OCI-LY7 (cell line): ENCODE measurements around the gene SGMS1. TPM values are rescaled to one million over a fixed set of nuclear protein-coding genes. Genes with fewer than 3 reads are reported as not detected.
"Not testable (repeated sequence)": the region's sequence is repeated elsewhere in the genome, so short reads cannot be mapped to it uniquely, and the experiment has no call there.

Experiments
- BruUV-seq: library from RNA; stranded (reverse); fragments of 400-500 nt; replicated peaks from 2 replicates; lab custom pipeline; 2021; lab: Mats Ljungman, UMichigan
- CTCF ChIA-PET: fragments of 300-600 bp; sonication (Branson Sonifier 250); formaldehyde crosslinking; loops from one replicate; lab custom pipeline; 2022; ENCODE audit warnings: antibody characterized with exemption; ENCODE audit not compliant: unreplicated experiment; lab: Charles Lee
- POLR2A ChIA-PET: fragments of 300-600 bp; sonication (Branson Sonifier 250); formaldehyde crosslinking; loops from one replicate; lab custom pipeline; 2022; ENCODE audit warnings: antibody characterized with exemption; lab: Charles Lee
- DNase-seq: peaks from one replicate; pipeline ENCODE4 v3.0.0-alpha.2; 2015; ENCODE audit warnings: low spot score
- H2AFZ ChIP-seq: fragments of 200-600 bp; sonication (generic), shearing (Covaris generic); 2 replicates; pipeline ENCODE4 v1.6.1; 2014; ENCODE audit warnings: mild to moderate bottlenecking, antibody characterized with exemption, low read length, moderate library complexity
- H3K27ac ChIP-seq: fragments of 200-600 bp; sonication (generic); 2 replicates; pipeline ENCODE4 v1.5.1; 2014; ENCODE audit warnings: mixed run types, low read depth, mild to moderate bottlenecking, moderate library complexity, low read length, inconsistent platforms; ENCODE audit not compliant: poor library complexity, severe bottlenecking
- H3K36me3 ChIP-seq: fragments of 200-600 bp; sonication (generic); 2 replicates; pipeline ENCODE4 v1.6.1; 2014; ENCODE audit warnings: mild to moderate bottlenecking, antibody characterized with exemption, low read length, moderate library complexity, mixed read lengths; ENCODE audit not compliant: insufficient read depth
- H3K4me1 ChIP-seq: fragments of 200-600 bp; sonication (generic); 2 replicates; pipeline ENCODE4 v1.5.1; 2014; ENCODE audit warnings: mild to moderate bottlenecking, low read length; ENCODE audit not compliant: insufficient read depth, poor library complexity, severe bottlenecking
- H3K4me2 ChIP-seq: fragments of 200-600 bp; sonication (generic); 2 replicates; pipeline ENCODE4 v1.6.1; 2014; ENCODE audit warnings: mild to moderate bottlenecking, low read length
- H3K4me3 ChIP-seq: fragments of 200-600 bp; sonication (generic); 2 replicates; pipeline ENCODE4 v1.5.1; 2014; ENCODE audit warnings: mild to moderate bottlenecking, low read depth, low read length; ENCODE audit not compliant: poor library complexity, severe bottlenecking
- H3K79me2 ChIP-seq: fragments of 200-600 bp; sonication (generic); 2 replicates; pipeline ENCODE4 v1.6.1; 2016; ENCODE audit warnings: low read depth, mild to moderate bottlenecking, low read length, moderate library complexity, mixed read lengths; ENCODE audit not compliant: insufficient read depth
- H3K9me2 ChIP-seq: fragments of 200-600 bp; sonication (generic); 2 replicates; pipeline ENCODE4 v1.6.1; 2016; ENCODE audit warnings: mild to moderate bottlenecking, low read length, mixed read lengths; ENCODE audit not compliant: insufficient read depth
- H3K9me3 ChIP-seq: fragments of 200-600 bp; sonication (generic); 2 replicates; pipeline ENCODE4 v1.6.1; 2014; ENCODE audit warnings: mild to moderate bottlenecking, mixed run types, low read length, mixed read lengths
- H4K20me1 ChIP-seq: fragments of 200-600 bp; sonication (generic); 2 replicates; pipeline ENCODE4 v1.6.1; 2014; ENCODE audit warnings: mild to moderate bottlenecking, antibody characterized with exemption, low read length, moderate library complexity, mixed read lengths; ENCODE audit not compliant: insufficient read depth
- EZH2phosphoT487 ChIP-seq: fragments of 200-600 bp; sonication (generic); IDR thresholded peaks from 2 replicates; pipeline ENCODE4 v1.6.1; 2018; ENCODE audit warnings: low read depth, borderline replicate concordance, mild to moderate bottlenecking, mixed run types, antibody characterized with exemption, low read length, moderate library complexity, mixed read lengths
- intact Hi-C: fragments of 100-400 bp; cut with micrococcal nuclease; formaldehyde crosslinking; loops from one replicate; pipeline ENCODE4 v1.10.0; 2022; ENCODE audit not compliant: unreplicated experiment
- total RNA-seq, 2 experiments: library from RNA; depleted of rRNA in 1 of 2; stranded (reverse); fragments of >200 nt in 1 of 2; shearing (Covaris generic) in 1 of 2; gene quantifications; 2 replicates each; pipeline ENCODE4 v1.2.3, GENCODE V29; 2014 to 2022
- TF ChIP-seq, protein P1 (sequence below): fragments of 200-600 bp; sonication (generic); conservative IDR thresholded peaks from 2 replicates; pipeline ENCODE4 v1.5.1; 2014; ENCODE audit warnings: mild to moderate bottlenecking, antibody characterized with exemption, low read length, moderate library complexity, mixed read lengths

Gene SGMS1
- total RNA-seq, 2 experiments from 2014 or later: 45.4 to 57.5 TPM

DNA sequence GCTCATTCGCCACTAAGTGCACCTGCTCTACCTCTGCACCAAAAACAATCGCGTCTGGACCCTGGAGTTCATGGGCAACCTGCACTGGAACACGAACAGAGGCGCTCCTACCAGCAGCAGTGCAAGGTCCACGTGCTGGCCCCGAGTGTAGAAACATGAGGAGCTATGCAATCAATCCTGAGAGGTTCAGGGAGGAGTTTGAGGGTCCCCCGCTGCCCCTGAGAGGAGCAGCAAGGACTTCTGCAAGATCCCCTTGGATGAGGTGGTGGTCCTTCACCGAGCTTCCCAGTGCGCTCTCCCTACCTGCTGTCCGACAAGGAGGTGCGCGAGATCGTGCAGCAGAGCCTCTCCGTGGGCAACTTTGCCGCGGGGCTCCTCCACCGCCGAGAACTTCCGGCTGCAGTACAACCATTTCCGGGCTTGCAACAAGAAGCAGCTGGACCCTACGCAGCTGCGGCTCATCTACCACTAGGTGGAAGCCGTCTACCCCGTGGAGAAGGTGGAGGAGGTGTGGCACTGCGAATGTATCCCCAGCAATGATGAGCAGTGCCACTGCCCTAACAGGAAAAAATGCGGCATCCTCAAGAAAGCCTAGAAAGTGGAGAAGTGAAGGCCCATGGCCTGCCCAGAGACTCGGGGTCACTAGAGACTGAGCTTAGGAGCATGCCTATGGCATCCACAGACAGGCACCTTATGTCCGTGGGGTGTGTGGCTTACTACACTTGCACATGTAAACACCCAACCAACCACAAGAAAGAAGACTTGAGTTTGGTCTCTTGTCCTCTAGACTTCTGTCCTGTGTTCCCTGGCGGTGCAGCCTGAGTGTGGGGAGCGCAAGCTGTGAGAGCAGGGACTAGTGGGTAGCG, 36.3 kb upstream of the SGMS1 start:
- TF ChIP-seq, protein P1, sequence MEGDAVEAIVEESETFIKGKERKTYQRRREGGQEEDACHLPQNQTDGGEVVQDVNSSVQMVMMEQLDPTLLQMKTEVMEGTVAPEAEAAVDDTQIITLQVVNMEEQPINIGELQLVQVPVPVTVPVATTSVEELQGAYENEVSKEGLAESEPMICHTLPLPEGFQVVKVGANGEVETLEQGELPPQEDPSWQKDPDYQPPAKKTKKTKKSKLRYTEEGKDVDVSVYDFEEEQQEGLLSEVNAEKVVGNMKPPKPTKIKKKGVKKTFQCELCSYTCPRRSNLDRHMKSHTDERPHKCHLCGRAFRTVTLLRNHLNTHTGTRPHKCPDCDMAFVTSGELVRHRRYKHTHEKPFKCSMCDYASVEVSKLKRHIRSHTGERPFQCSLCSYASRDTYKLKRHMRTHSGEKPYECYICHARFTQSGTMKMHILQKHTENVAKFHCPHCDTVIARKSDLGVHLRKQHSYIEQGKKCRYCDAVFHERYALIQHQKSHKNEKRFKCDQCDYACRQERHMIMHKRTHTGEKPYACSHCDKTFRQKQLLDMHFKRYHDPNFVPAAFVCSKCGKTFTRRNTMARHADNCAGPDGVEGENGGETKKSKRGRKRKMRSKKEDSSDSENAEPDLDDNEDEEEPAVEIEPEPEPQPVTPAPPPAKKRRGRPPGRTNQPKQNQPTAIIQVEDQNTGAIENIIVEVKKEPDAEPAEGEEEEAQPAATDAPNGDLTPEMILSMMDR: peak; percentile 78
- ChIA-PET CTCF (interaction anchor here (1.1 to 1.4 kb wide), 5 partner anchors 10 to 41 kb away, joined by 3 to 6 read pairs (median 4); no protein-coding TSS in a partner anchor), POLR2A (interaction anchor here (0.6 to 4.6 kb wide), 16 partner anchors 8 to 301 kb away, joined by 3 to 57 read pairs (median 4); partner anchors contain the start of gene SGMS1)
- intact Hi-C loops: loop anchor here (10.0 kb wide), 1 partner anchor 225 kb away; the partner anchor contains the start of gene A1CF
- peaks cover 47% of the 10 kb centered on the region for H3K79me2 ChIP-seq
- BruUV-seq, H4K20me1 ChIP-seq, H3K9me3 ChIP-seq, H3K36me3 ChIP-seq, H3K9me2 ChIP-seq: not testable (repeated sequence)
- H2AFZ ChIP-seq: peak overlapping the region; percentile 99
- peak overlapping the region; percentile 40 for H3K27ac ChIP-seq
- H3K4me3 ChIP-seq: peak overlapping the region; percentile 72
- DNase-seq: peak; percentile 85
- peak overlapping the region; percentile 90 for H3K4me2 ChIP-seq
- peaks cover 16% of the 10 kb centered on the region for H3K4me1 ChIP-seq

DNA sequence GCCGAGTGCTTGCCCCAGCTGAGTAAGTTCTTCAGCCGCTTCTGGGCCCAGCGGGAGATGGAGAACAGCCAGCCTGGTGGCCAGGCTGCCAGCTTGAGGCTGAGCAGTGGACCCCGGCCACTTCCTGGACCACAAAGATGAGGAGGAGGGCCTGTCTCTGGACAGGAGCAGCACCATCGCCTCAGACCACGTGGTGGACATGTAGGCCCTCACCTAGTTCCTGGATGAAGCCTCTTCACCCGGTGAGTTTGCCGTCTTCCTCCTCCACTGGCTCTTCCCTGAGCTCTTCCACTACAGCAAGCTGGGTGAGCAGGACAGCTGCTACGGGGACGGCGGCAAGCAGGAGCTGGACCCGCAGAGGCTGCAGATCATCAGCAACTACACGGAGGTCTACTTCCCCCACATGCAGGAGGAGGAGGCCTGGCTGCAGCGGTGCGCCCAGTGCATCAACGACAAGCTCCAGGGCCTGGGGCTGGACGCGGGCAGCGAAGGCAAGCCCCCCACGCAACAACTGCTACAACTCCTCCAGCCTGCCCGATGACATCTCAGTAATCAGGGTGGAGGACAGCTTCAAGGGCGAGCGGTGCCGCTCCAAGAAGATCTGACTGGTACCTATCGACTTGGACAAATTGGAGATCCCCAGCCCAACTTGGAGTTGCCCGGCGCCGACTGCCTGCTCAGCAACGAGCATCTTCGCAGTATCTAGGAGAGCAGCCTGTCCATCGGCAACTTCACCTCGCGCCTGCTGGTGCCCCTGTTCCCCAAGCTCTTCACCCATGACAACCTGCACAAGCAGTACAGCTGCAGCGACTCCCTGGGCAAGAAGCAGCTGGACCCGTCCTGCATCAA, 35.5 kb upstream of the SGMS1 start:
- DNase-seq, H3K9me2 ChIP-seq, H3K36me3 ChIP-seq, H3K9me3 ChIP-seq, BruUV-seq, intact Hi-C loops, H4K20me1 ChIP-seq: not testable (repeated sequence)
- CTCF ChIA-PET: interaction anchor here (0.7 to 1.4 kb wide), 6 partner anchors 9 to 40 kb away, joined by 3 to 6 read pairs (median 4); no protein-coding TSS in a partner anchor
- POLR2A ChIA-PET: interaction anchor here (0.6 to 4.6 kb wide), 14 partner anchors 10 to 301 kb away, joined by 3 to 57 read pairs (median 4); partner anchors contain the start of gene SGMS1
- Histone ChIP-seq H3K79me2 (peaks cover 55% of the 10 kb centered on the region), H3K4me3 (peak overlapping the region; percentile 72), H2AFZ (peak overlapping the region; percentile 99; the same call in 1 of the 2 replicates), H3K4me1 (peaks cover 25% of the 10 kb centered on the region), H3K27ac (peak overlapping the region; percentile 40), H3K4me2 (peak overlapping the region; percentile 90)

DNA sequence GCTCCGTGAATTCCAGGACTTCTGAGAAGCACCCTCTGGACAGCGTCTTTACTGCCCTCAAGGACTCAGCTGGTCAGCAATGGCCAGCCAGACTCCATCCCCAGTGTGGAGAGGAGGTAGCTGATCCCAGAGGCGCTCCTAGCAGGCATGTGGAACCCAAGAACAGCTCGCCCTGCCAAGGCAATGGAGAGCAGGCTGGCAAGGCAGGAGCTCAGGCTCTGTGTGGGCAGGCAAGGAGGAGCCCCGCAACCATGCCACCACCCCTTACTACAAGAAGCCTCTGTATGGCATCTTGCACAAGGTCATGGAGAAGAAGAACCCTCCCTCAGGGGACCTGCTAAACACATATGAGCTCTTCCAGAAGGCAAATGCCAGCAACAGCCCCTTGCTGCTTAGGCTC, 34.4 kb upstream of the SGMS1 start:
- Histone ChIP-seq H3K27ac (peak overlapping the region; percentile 40), H3K4me3 (peak overlapping the region; percentile 72), H3K9me2 (no peaks in the 10 kb centered on the region), H3K9me3 (no peaks in the 10 kb centered on the region), H3K4me2 (peak overlapping the region; percentile 90), H4K20me1 (no peaks in the 10 kb centered on the region), H3K36me3 (peaks cover 8% of the 10 kb centered on the region; the same call in 1 of the 2 replicates), H3K4me1 (peaks cover 35% of the 10 kb centered on the region), H3K79me2 (peaks cover 60% of the 10 kb centered on the region), H2AFZ (no peak overlapping the region)
- BruUV-seq: no TSS peak
- ChIA-PET POLR2A (interaction anchor here (0.6 to 4.6 kb wide), 7 partner anchors 10 to 326 kb away, joined by 3 to 57 read pairs (median 5); partner anchors contain the start of gene SGMS1), CTCF (interaction anchor here (1.1 kb wide), 1 partner anchor 9 kb away, joined by 3 read pairs; no protein-coding TSS in a partner anchor)
- TF ChIP-seq EZH2phosphoT487: no peak
- TF ChIP-seq, protein P1: no peak
- intact Hi-C loops: no loop called here
- DNase-seq: no peak
